ENCODE results near the gene MORN4. TPM values are rescaled to one million over a fixed set of nuclear protein-coding genes. Genes with fewer than 3 reads are reported as not detected.

MORN4 gene
- total and polyA plus RNA-seq, 2 donors (not counting 3 experiments of a cell fraction or from before 2014, with no cell fraction given), result 12.2 to 13.9 TPM

- no peak overlapping the region for H3K27ac ChIP-seq (ENCODE audit: insufficient read depth, low read depth, low read length)
- POLR2A ChIA-PET, result no interaction called here
- H3K9ac ChIP-seq (replicated peaks; ENCODE audit: extremely low read depth, insufficient read depth, low read length), result no peak overlapping the region
- no TSS peak for BruUV-seq (replicated peaks)
- no peaks in the 10 kb centered on the region for H3K79me2 ChIP-seq (ENCODE audit: control insufficient read depth, insufficient read depth, low read length)
- no peaks in the 10 kb centered on the region for H3K36me3 ChIP-seq (ENCODE audit: control insufficient read depth in 2 of 2, extremely low read depth in 1 of 2, insufficient read depth in 2 of 2, low read length in 2 of 2)
- no peak for DNase-seq (ENCODE audit: low read depth, low spot score)
- dilution Hi-C loops (cut with MboI; ENCODE audit: extremely low pct_ligation_motif_present, low sequenced_read_pairs), result no loop called here
- no peaks in the 10 kb centered on the region for H4K20me1 ChIP-seq (replicated peaks; ENCODE audit: control insufficient read depth, extremely low read depth, insufficient read depth, low read length)
- peaks cover 15% of the 10 kb centered on the region for H3K4me1 ChIP-seq (ENCODE audit: control insufficient read depth, extremely low read depth, insufficient read depth, low read length)
- no peak for FAIRE-seq
- no peaks in the 10 kb centered on the region for H3K9me1 ChIP-seq (replicated peaks; ENCODE audit: control insufficient read depth, extremely low read depth, insufficient read depth, low read length)
- H3K27me3 ChIP-seq (ENCODE audit: control insufficient read depth in 2 of 2, insufficient read depth in 2 of 2, low read length in 2 of 2), result no peaks in the 10 kb centered on the region
- H3K9me3 ChIP-seq (replicated peaks; ENCODE audit: control insufficient read depth, insufficient read depth, low read length), result no peaks in the 10 kb centered on the region
- H3K4me2 ChIP-seq (ENCODE audit: insufficient read depth, low read length), result no peak overlapping the region
- CTCF ChIA-PET, result interaction anchor here (1.3 to 1.5 kb wide), 4 partner anchors 11 to 30 kb away, joined by 3 to 9 read pairs (median 4); partner anchors contain the start of gene ANKRD2
- intact Hi-C loops (cut with micrococcal nuclease), result no loop called here
- H2AFZ ChIP-seq (ENCODE audit: low read depth, low read length), result no peak overlapping the region
- TF ChIP-seq CTCF (IDR thresholded peaks at IDR 0.05; ENCODE audit: extremely low read depth in 1 of 2, insufficient read depth in 1 of 2, low read depth in 1 of 2, low read length in 2 of 2), result no peak
- no peak for TF ChIP-seq MYC (IDR thresholded peaks at IDR 0.05; ENCODE audit: low read depth, low read length)
- TF ChIP-seq POLR2AphosphoS5 (IDR thresholded peaks at IDR 0.05; ENCODE audit: insufficient read depth, low read depth, low read length), result no peak
- no peak for TF ChIP-seq FOS (IDR thresholded peaks at IDR 0.05; ENCODE audit: borderline replicate concordance, insufficient read depth, low read length)
- TF ChIP-seq MAX (IDR thresholded peaks at IDR 0.05; ENCODE audit: insufficient read depth, insufficient read length), result no peak
- TF ChIP-seq EZH2 (IDR thresholded peaks at IDR 0.05; ENCODE audit: borderline replicate concordance, low read depth, low read length, severe bottlenecking), result no peak
- TF ChIP-seq POLR2A (IDR thresholded peaks at IDR 0.05; ENCODE audit: low read depth, low read length), result no peak
- TF ChIP-seq GATA2 (IDR thresholded peaks at IDR 0.05; ENCODE audit: insufficient read depth, insufficient read length, low read depth, low read length), result no peak
- TF ChIP-seq JUN (IDR thresholded peaks at IDR 0.05; ENCODE audit: borderline replicate concordance, insufficient read depth, insufficient read length, low read depth), result no peak
- no peak overlapping the region for H3K4me3 ChIP-seq (replicated peaks in 1 of 3; ENCODE audit: insufficient read depth in 1 of 3, low read depth in 1 of 3, low read length in 3 of 3)
Measured at GRCh38 chr10:97601268-97602215, 31.8 kb downstream of the MORN4 start.

Measured in endothelial cell of umbilical vein (primary cell).